H1 (cell line): ENCODE measurements around the gene ZNF823. TPM values are rescaled to one million over a fixed set of nuclear protein-coding genes. Genes with fewer than 3 reads are reported as not detected.

ENCODE experiments used
- CTCF ChIA-PET: fragments of 300-600 bp; sonication (Branson Sonifier 250); formaldehyde crosslinking; loops from one replicate; lab custom pipeline; 2021; ENCODE audit not compliant: partially characterized antibody; lab: Charles Lee
- POLR2A ChIA-PET: fragments of 300-600 bp; sonication (Branson Sonifier 250); formaldehyde crosslinking; loops from one replicate; lab custom pipeline; 2021; ENCODE audit warnings: inconsistent platforms; ENCODE audit not compliant: partially characterized antibody; lab: Charles Lee
- DNase-seq, 2 experiments: peaks; one replicate each; pipeline versions ENCODE4 v3.0.0 to v3.0.0-alpha.2; 2010 to 2022; ENCODE audit warnings: low spot score in 2 of 2, low read depth in 1 of 2, mixed read lengths in 1 of 2
- FAIRE-seq: peaks from 2 replicates; lab custom pipeline; 2011; peaks lifted over from hg19 to GRCh38; lab: Jason Lieb, UNC
- H2AFZ ChIP-seq: 2 replicates; pipeline ENCODE4 v1.8.1; 2012; ENCODE audit warnings: low read length, inconsistent platforms
- H2AK5ac ChIP-seq: 2 replicates; pipeline ENCODE4 v1.6.1; 2013; ENCODE audit warnings: low read depth, low read length
- H2BK120ac ChIP-seq: replicated peaks from 2 replicates; pipeline ENCODE3; 2013; ENCODE audit warnings: low read depth, low read length, inconsistent platforms
- H2BK12ac ChIP-seq: 2 replicates; pipeline ENCODE4 v1.6.1; 2013; ENCODE audit warnings: low read depth, low read length
- H2BK15ac ChIP-seq: 2 replicates; pipeline ENCODE4 v1.6.1; 2013; ENCODE audit warnings: low read length
- H2BK20ac ChIP-seq: 2 replicates; pipeline ENCODE4 v1.6.1; 2013; ENCODE audit warnings: low read length
- H2BK5ac ChIP-seq: 2 replicates; pipeline ENCODE4 v1.6.1; 2013; ENCODE audit warnings: low read depth, low read length
- H3K14ac ChIP-seq: 2 replicates; pipeline ENCODE4 v1.6.1; 2013; ENCODE audit warnings: inconsistent platforms; ENCODE audit not compliant: insufficient read length
- H3K18ac ChIP-seq: 2 replicates; pipeline ENCODE4 v1.6.1; 2013; ENCODE audit warnings: low read length; ENCODE audit errors: extremely low read depth
- H3K23ac ChIP-seq: 2 replicates; pipeline ENCODE4 v1.6.1; 2013; ENCODE audit warnings: inconsistent platforms; ENCODE audit not compliant: insufficient read length
- H3K23me2 ChIP-seq: 2 replicates; pipeline ENCODE4 v1.6.1; 2013; ENCODE audit warnings: low read depth, low read length
- H3K27ac ChIP-seq: 2 replicates; pipeline ENCODE4 v1.6.1; 2011; ENCODE audit warnings: low read depth, low read length, inconsistent platforms
- H3K27me3 ChIP-seq, 4 experiments: replicated peaks in 1 of 4; 1 replicate in 1 of 4; 2 replicates in 3 of 4; pipeline versions ENCODE4 v1.6.1 to v1.8.1; 2011 to 2013; ENCODE audit warnings: low read length in 3 of 4, mild to moderate bottlenecking in 3 of 4, inconsistent platforms in 2 of 4, mixed read lengths in 2 of 4, moderate library complexity in 1 of 4; ENCODE audit not compliant: control insufficient read depth in 3 of 4, insufficient read depth in 3 of 4; ENCODE audit errors: extremely low read depth in 1 of 4
- H3K36me3 ChIP-seq, 4 experiments: 2 replicates each; pipeline versions ENCODE4 v1.6.1 to v1.8.1; 2011 to 2013; ENCODE audit warnings: mild to moderate bottlenecking in 4 of 4, low read length in 3 of 4, moderate library complexity in 2 of 4, control low read depth in 1 of 4, inconsistent platforms in 1 of 4; ENCODE audit not compliant: insufficient read depth in 4 of 4, control insufficient read depth in 2 of 4
- H3K4ac ChIP-seq: replicated peaks from 2 replicates; pipeline ENCODE3; 2013; ENCODE audit warnings: low read length, low read depth, mixed read lengths, inconsistent platforms; ENCODE audit not compliant: insufficient read length
- H3K4me1 ChIP-seq, 4 experiments: replicated peaks in 1 of 4; 1 replicate in 1 of 4; 2 replicates in 3 of 4; pipeline versions ENCODE4 v1.6.1 to v1.8.1; 2011 to 2013; ENCODE audit warnings: low read length in 3 of 4, inconsistent platforms in 2 of 4, mixed read lengths in 1 of 4; ENCODE audit not compliant: insufficient read depth in 4 of 4, control insufficient read depth in 3 of 4
- H3K4me2 ChIP-seq, 2 experiments: 2 replicates each; pipeline versions ENCODE4 v1.6.1 to v1.8.1; 2011 to 2013; ENCODE audit warnings: low read depth in 2 of 2, low read length in 2 of 2, control low read depth in 1 of 2, inconsistent platforms in 1 of 2, mild to moderate bottlenecking in 1 of 2; ENCODE audit not compliant: insufficient read depth in 1 of 2
- H3K4me3 ChIP-seq, 4 experiments: fragments of 200-600, 300-600 bp in 1 of 4; sonication (generic), shearing (Covaris generic), sonication (Bioruptor Twin) in 1 of 4; 2 replicates each; pipeline versions ENCODE4 v1.5.1 to v1.8.1; 2011 to 2016; ENCODE audit warnings: low read length in 4 of 4, low read depth in 3 of 4, control low read depth in 2 of 4, inconsistent platforms in 2 of 4, mild to moderate bottlenecking in 2 of 4, mixed read lengths in 1 of 4, moderate library complexity in 1 of 4; ENCODE audit not compliant: insufficient read depth in 2 of 4; ENCODE audit errors: extremely low read depth in 1 of 4
- H3K56ac ChIP-seq: replicated peaks from 2 replicates; pipeline ENCODE3; 2013; ENCODE audit warnings: low read depth, mild to moderate bottlenecking, mixed read lengths, low read length, inconsistent platforms; ENCODE audit not compliant: insufficient read length
- H3K79me1 ChIP-seq: 2 replicates; pipeline ENCODE4 v1.6.1; 2013; ENCODE audit warnings: low read depth, low read length, control low read depth
- H3K79me2 ChIP-seq, 2 experiments: 2 replicates each; pipeline versions ENCODE4 v1.6.1 to v1.8.1; 2012 to 2013; ENCODE audit warnings: low read length in 2 of 2, mild to moderate bottlenecking in 2 of 2, inconsistent platforms in 1 of 2; ENCODE audit not compliant: insufficient read depth in 2 of 2, control insufficient read depth in 1 of 2
- H3K9ac ChIP-seq, 4 experiments: replicated peaks in 1 of 4; 1 replicate in 1 of 4; 2 replicates in 3 of 4; pipeline versions ENCODE4 v1.6.1 to v1.8.1; 2011 to 2013; ENCODE audit warnings: low read depth in 3 of 4, low read length in 3 of 4, control low read depth in 2 of 4, mild to moderate bottlenecking in 2 of 4, moderate library complexity in 2 of 4, inconsistent platforms in 1 of 4; ENCODE audit errors: extremely low read depth in 1 of 4
- H3K9me3 ChIP-seq, 2 experiments: 2 replicates each; pipeline versions ENCODE4 v1.6.1 to v1.8.1; 2012 to 2013; ENCODE audit warnings: mild to moderate bottlenecking in 2 of 2, moderate library complexity in 2 of 2, control low read depth in 1 of 2, inconsistent platforms in 1 of 2, low read depth in 1 of 2, low read length in 1 of 2, mixed read lengths in 1 of 2; ENCODE audit not compliant: insufficient read depth in 2 of 2
- H4K20me1 ChIP-seq, 2 experiments: replicated peaks in 1 of 2; 2 replicates each; pipeline versions ENCODE3 to v1.8.1; 2011 to 2013; ENCODE audit warnings: inconsistent platforms in 2 of 2, low read length in 2 of 2, mild to moderate bottlenecking in 1 of 2; ENCODE audit not compliant: insufficient read depth in 2 of 2, control insufficient read depth in 1 of 2
- H4K5ac ChIP-seq: 2 replicates; pipeline ENCODE4 v1.6.1; 2013; ENCODE audit warnings: low read length, low read depth, mixed read lengths, inconsistent platforms; ENCODE audit not compliant: insufficient read length
- H4K8ac ChIP-seq: 2 replicates; pipeline ENCODE4 v1.8.0; 2013; ENCODE audit warnings: mild to moderate bottlenecking, moderate library complexity, low read length, inconsistent platforms; ENCODE audit not compliant: insufficient read depth; ENCODE audit errors: extremely low read depth
- H4K91ac ChIP-seq: replicated peaks from 2 replicates; pipeline ENCODE3; 2013; ENCODE audit warnings: low read length, mixed read lengths, inconsistent platforms; ENCODE audit not compliant: insufficient read length
- BACH1 ChIP-seq: IDR thresholded peaks from 2 replicates; pipeline ENCODE4 v1.6.1; 2012; ENCODE audit warnings: low read length, improper control_type of control experiment
- BRCA1 ChIP-seq: IDR thresholded peaks from 2 replicates; pipeline ENCODE4 v1.6.1; 2012; ENCODE audit warnings: low read depth, low read length, improper control_type of control experiment
- E2F6 ChIP-seq: IDR thresholded peaks from 2 replicates; pipeline ENCODE4 v1.6.1; 2012; ENCODE audit warnings: inconsistent platforms
- EP300 ChIP-seq, 2 experiments: IDR thresholded peaks; 1 replicate in 1 of 2; 2 replicates in 1 of 2; pipeline ENCODE4 v1.6.1; 2011 to 2012; ENCODE audit warnings: low read depth in 2 of 2, low read length in 2 of 2, mild to moderate bottlenecking in 2 of 2, borderline replicate concordance in 1 of 2, inconsistent platforms in 1 of 2, moderate library complexity in 1 of 2
- JUND ChIP-seq: IDR thresholded peaks from 2 replicates; pipeline ENCODE4 v1.6.1; 2011; ENCODE audit warnings: mild to moderate bottlenecking, improper control_type of control experiment, low read length
- KDM5A ChIP-seq: fragments of 200-600 bp; IDR thresholded peaks from 2 replicates; pipeline ENCODE4 v1.7.1; 2012; ENCODE audit warnings: mild to moderate bottlenecking, low read length, inconsistent platforms, mixed read lengths
- POLR2AphosphoS5 ChIP-seq: IDR thresholded peaks from 2 replicates; pipeline ENCODE4 v1.6.1; 2011; ENCODE audit warnings: low read depth, low read length
- RAD21 ChIP-seq, 2 experiments: IDR thresholded peaks in 1 of 2; conservative IDR thresholded peaks in 1 of 2; 2 replicates each; pipeline ENCODE4 v1.6.1; 2011; ENCODE audit warnings: low read depth in 2 of 2, low read length in 2 of 2, improper control_type of control experiment in 1 of 2, inconsistent platforms in 1 of 2, mild to moderate bottlenecking in 1 of 2, moderate library complexity in 1 of 2
- RBBP5 ChIP-seq: IDR thresholded peaks from 2 replicates; pipeline ENCODE4 v1.7.1; 2012; ENCODE audit warnings: low read depth, mild to moderate bottlenecking, inconsistent platforms, low read length, moderate library complexity, borderline replicate concordance
- RXRA ChIP-seq: IDR thresholded peaks from 2 replicates; pipeline ENCODE4 v1.6.1; 2011; ENCODE audit warnings: low read depth, mild to moderate bottlenecking, low read length, moderate library complexity; ENCODE audit not compliant: insufficient read depth
- SP2 ChIP-seq: IDR thresholded peaks from 2 replicates; pipeline ENCODE4 v1.6.1; 2012; ENCODE audit warnings: mild to moderate bottlenecking, low read length, inconsistent platforms
- SP4 ChIP-seq: IDR thresholded peaks from 2 replicates; pipeline ENCODE4 v1.6.1; 2012; ENCODE audit warnings: low read length, inconsistent platforms
- SUZ12 ChIP-seq: fragments of 200-600 bp; sonication (generic); IDR thresholded peaks from 2 replicates; pipeline ENCODE4 v1.6.1; 2012; ENCODE audit warnings: mild to moderate bottlenecking, inconsistent platforms, low read length, moderate library complexity, mixed read lengths
- WGBS, 2 experiments: shearing (Covaris generic) in 1 of 2; methylation state at CpG; one replicate each; pipeline versions ENCODE4 v1.1.6 to v1.1.7; 2013 to 2015; ENCODE audit warnings: low lambda C conversion rate in 2 of 2, mixed read lengths in 2 of 2, inconsistent platforms in 1 of 2, low coverage in 1 of 2, missing lambda C conversion rate in 1 of 2; ENCODE audit not compliant: insufficient replicate concordance in 2 of 2, insufficient coverage in 1 of 2, insufficient read length in 1 of 2; ENCODE audit errors: extremely low coverage in 1 of 2, missing lambda C conversion rate in 1 of 2; 5-methylcytosine and 5-hydroxymethylcytosine counted together
- polyA plus RNA-seq, 7 experiments: library from polyadenylated mRNA; depleted of rRNA in 3 of 7; stranded (reverse) in 5 of 7; unstranded in 2 of 7; fragments of >200 nt in 5 of 7; fragments of 200-250 nt in 2 of 7; gene quantifications; 1 replicate in 5 of 7; 2 replicates in 1 of 7; 4 replicates in 1 of 7; pipeline versions ENCODE4 v1.2.1 to v1.2.3, GENCODE V29; 2011 to 2013; ENCODE audit warnings: missing spikeins in 2 of 7, mixed read lengths in 2 of 7
- total RNA-seq: library from RNA; stranded (reverse); fragmentation: NEBNext Ultra II Directional; extraction: Animal tissue kit (Norgen Biotek cat#: 25700); gene quantifications from 2 replicates; pipeline ENCODE4 v1.2.1, GENCODE V29; 2021

ZNF823 gene
- total and polyA plus RNA-seq, 2 of the 8 experiments (the other 6 are each of a cell fraction or from before 2014, with no cell fraction given) = 0.73 to 2.4 TPM

GRCh38 chr19:11680689-11681302 lies 58.0 kb downstream of the ZNF823 start:
- H2BK120ac ChIP-seq = no peak overlapping the region
- no peak overlapping the region for H4K8ac ChIP-seq
- FAIRE-seq = no peak
- no peak overlapping the region for H3K9ac ChIP-seq
- DNase-seq = no peak
- peaks cover 0 to 39% (median 7%) of the 10 kb centered on the region in 4 experiments; a peak in 4 of 8 replicates for H3K36me3 ChIP-seq
- H3K4me1 ChIP-seq = no peaks in the 10 kb centered on the region
- no peaks in the 10 kb centered on the region for H3K79me2 ChIP-seq
- H3K23me2 ChIP-seq = no peaks in the 10 kb centered on the region
- no peaks in the 10 kb centered on the region for H3K27me3 ChIP-seq
- no peak overlapping the region for H4K5ac ChIP-seq
- no peak overlapping the region for H3K18ac ChIP-seq
- H2BK5ac ChIP-seq = no peak overlapping the region
- H3K14ac ChIP-seq = no peak overlapping the region
- H3K79me1 ChIP-seq = no peaks in the 10 kb centered on the region
- ChIA-PET POLR2A (no interaction called here), CTCF (interaction anchor here (0.9 kb wide), 1 partner anchor 17 kb away, joined by 3 read pairs; no protein-coding TSS in a partner anchor)
- peaks cover 52 to 67% of the 10 kb centered on the region in 2 experiments for H3K9me3 ChIP-seq
- H2AK5ac ChIP-seq = no peak overlapping the region
- no peak overlapping the region for H3K27ac ChIP-seq
- H2BK20ac ChIP-seq = no peak overlapping the region
- WGBS, 2 experiments = 87% methylated on average over 2 of the region's 2 CpGs; no CpG with 5 or more reads in 1 of the 2 experiments
- no peak overlapping the region for H2BK12ac ChIP-seq
- H3K56ac ChIP-seq = no peak overlapping the region
- H3K4ac ChIP-seq = no peak overlapping the region
- H3K4me2 ChIP-seq = no peak overlapping the region
- no peak overlapping the region for H2BK15ac ChIP-seq
- no peak overlapping the region for H3K23ac ChIP-seq
- no peak overlapping the region for H4K91ac ChIP-seq
- H2AFZ ChIP-seq = no peak overlapping the region
- no peaks in the 10 kb centered on the region for H4K20me1 ChIP-seq
- no peak overlapping the region for H3K4me3 ChIP-seq
- no peak for TF ChIP-seq RAD21 (IDR thresholded peaks at IDR 0.05 in 1 of 2, conservative IDR thresholded peaks at IDR 0.05 in 1 of 2; ENCODE audit: low read depth in 2 of 2, low read length in 2 of 2)
- no peak for TF ChIP-seq POLR2AphosphoS5
- no peak for TF ChIP-seq RBBP5
- TF ChIP-seq SUZ12 = no peak
- TF ChIP-seq SP2 = no peak
- no peak for TF ChIP-seq SP4
- TF ChIP-seq EP300 (IDR thresholded peaks at IDR 0.05; ENCODE audit: borderline replicate concordance in 1 of 2, low read depth in 2 of 2, low read length in 2 of 2) = no peak
- TF ChIP-seq BRCA1 = no peak
- no peak for TF ChIP-seq E2F6
- TF ChIP-seq KDM5A = no peak
- no peak for TF ChIP-seq BACH1
- no peak for TF ChIP-seq JUND
- TF ChIP-seq RXRA = no peak
